ENCODE measurements around the gene PLPPR3.

DNA sequence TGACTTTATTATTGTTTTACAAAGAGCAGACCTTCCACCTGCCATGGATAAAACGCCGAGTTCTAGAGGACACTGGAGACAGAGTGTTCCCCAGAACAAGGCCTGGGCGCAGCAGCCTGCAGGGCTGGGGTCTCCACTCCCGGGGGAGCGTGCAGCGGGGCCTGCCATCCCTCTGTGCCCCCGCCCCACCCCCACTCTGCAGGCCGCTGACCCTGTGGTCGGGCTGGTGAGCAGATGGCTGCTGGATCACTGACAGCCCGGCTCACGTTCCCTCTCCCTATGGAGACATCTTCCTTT, 33.1 kb downstream of the PLPPR3 start:
- no peak for TF ChIP-seq POLR2AphosphoS5 (IDR thresholded peaks at IDR 0.05)
- TF ChIP-seq, protein P1, sequence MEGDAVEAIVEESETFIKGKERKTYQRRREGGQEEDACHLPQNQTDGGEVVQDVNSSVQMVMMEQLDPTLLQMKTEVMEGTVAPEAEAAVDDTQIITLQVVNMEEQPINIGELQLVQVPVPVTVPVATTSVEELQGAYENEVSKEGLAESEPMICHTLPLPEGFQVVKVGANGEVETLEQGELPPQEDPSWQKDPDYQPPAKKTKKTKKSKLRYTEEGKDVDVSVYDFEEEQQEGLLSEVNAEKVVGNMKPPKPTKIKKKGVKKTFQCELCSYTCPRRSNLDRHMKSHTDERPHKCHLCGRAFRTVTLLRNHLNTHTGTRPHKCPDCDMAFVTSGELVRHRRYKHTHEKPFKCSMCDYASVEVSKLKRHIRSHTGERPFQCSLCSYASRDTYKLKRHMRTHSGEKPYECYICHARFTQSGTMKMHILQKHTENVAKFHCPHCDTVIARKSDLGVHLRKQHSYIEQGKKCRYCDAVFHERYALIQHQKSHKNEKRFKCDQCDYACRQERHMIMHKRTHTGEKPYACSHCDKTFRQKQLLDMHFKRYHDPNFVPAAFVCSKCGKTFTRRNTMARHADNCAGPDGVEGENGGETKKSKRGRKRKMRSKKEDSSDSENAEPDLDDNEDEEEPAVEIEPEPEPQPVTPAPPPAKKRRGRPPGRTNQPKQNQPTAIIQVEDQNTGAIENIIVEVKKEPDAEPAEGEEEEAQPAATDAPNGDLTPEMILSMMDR (IDR thresholded peaks at IDR 0.05; ENCODE audit: poor library complexity, severe bottlenecking), result no peak
- TF ChIP-seq SMC3 (conservative IDR thresholded peaks at IDR 0.05; ENCODE audit: poor library complexity), result no peak
- no peak for TF ChIP-seq EP300 (conservative IDR thresholded peaks at IDR 0.05; ENCODE audit: poor library complexity, severe bottlenecking)
- TF ChIP-seq EZH2 (IDR thresholded peaks at IDR 0.05; ENCODE audit: borderline replicate concordance, insufficient read depth, low read length, poor library complexity, severe bottlenecking), result no peak
